ENCODE measurements around the gene TASOR.

- TF ChIP-seq EZH2 (IDR thresholded peaks at IDR 0.05; ENCODE audit: borderline replicate concordance), result no peak
- TF ChIP-seq CTCF (IDR thresholded peaks at IDR 0.05; ENCODE audit: poor library complexity), result no peak
- TF ChIP-seq EZH2phosphoT487 (IDR thresholded peaks at IDR 0.05; ENCODE audit: low read depth, severe bottlenecking, unreplicated experiment), result no peak
These were observed 5.1 kb upstream of the TASOR start for GRCh38 chr3:56688191-56688590.

Data from hepatocyte (in vitro differentiated cells).